Fibroblast of lung (primary cell): Measurements from ENCODE around the gene PSG2. TPM values are rescaled to one million over a fixed set of nuclear protein-coding genes. Genes with fewer than 3 reads are reported as not detected.
A peak's percentile ranks its signal among the peaks of the same experiment; 100 is the strongest.
"Not testable (repeated sequence)": the region's sequence is repeated elsewhere in the genome, so short reads cannot be mapped to it uniquely, and the experiment has no call there.

ENCODE experiments used
- DNase-seq, 2 donors: peaks; one replicate each; pipeline versions ENCODE4 v3.0.0 to v3.0.0-alpha.2; 2010; ENCODE audit warnings: low read depth in 2 of 2
- H2AFZ ChIP-seq: 2 replicates; pipeline ENCODE4 v1.5.1; 2012; ENCODE audit warnings: low read length, control low read depth, inconsistent platforms
- H3K27ac ChIP-seq: 2 replicates; pipeline ENCODE4 v1.5.1; 2011; ENCODE audit warnings: low read length, control low read depth; ENCODE audit not compliant: insufficient read depth
- H3K27me3 ChIP-seq: 2 replicates; pipeline ENCODE4 v1.5.1; 2011; ENCODE audit warnings: mild to moderate bottlenecking, low read length; ENCODE audit not compliant: control insufficient read depth, insufficient read depth
- H3K36me3 ChIP-seq: 2 replicates; pipeline ENCODE4 v1.5.1; 2011; ENCODE audit warnings: low read length; ENCODE audit not compliant: control insufficient read depth, insufficient read depth
- H3K4me1 ChIP-seq: 2 replicates; pipeline ENCODE4 v1.5.1; 2011; ENCODE audit warnings: low read length; ENCODE audit not compliant: control insufficient read depth, insufficient read depth; ENCODE audit errors: extremely low read depth
- H3K4me2 ChIP-seq: 2 replicates; pipeline ENCODE4 v1.5.1; 2011; ENCODE audit warnings: low read length, control low read depth; ENCODE audit not compliant: insufficient read depth; ENCODE audit errors: extremely low read depth
- H3K4me3 ChIP-seq, 4 experiments: fragments of 200-600 bp in 1 of 4; sonication (generic) in 1 of 4; replicated peaks in 1 of 4; 2 replicates each; pipeline ENCODE4 v1.5.1; 2011 to 2016; ENCODE audit warnings: low read length in 4 of 4, low read depth in 3 of 4, mild to moderate bottlenecking in 3 of 4, control low read depth in 2 of 4, inconsistent platforms in 1 of 4, mixed read lengths in 1 of 4; ENCODE audit not compliant: insufficient read depth in 1 of 4; ENCODE audit errors: control extremely low read depth in 1 of 4
- H3K79me2 ChIP-seq: 2 replicates; pipeline ENCODE4 v1.5.1; 2012; ENCODE audit warnings: mild to moderate bottlenecking, low read length, inconsistent platforms; ENCODE audit not compliant: control insufficient read depth, insufficient read depth
- H3K9ac ChIP-seq: 2 replicates; pipeline ENCODE4 v1.5.1; 2011; ENCODE audit warnings: mild to moderate bottlenecking, low read length, control low read depth; ENCODE audit not compliant: insufficient read depth
- H3K9me3 ChIP-seq: 2 replicates; pipeline ENCODE4 v1.5.1; 2012; ENCODE audit warnings: low read depth, low read length; ENCODE audit not compliant: control insufficient read depth, insufficient read depth
- H4K20me1 ChIP-seq: 2 replicates; pipeline ENCODE4 v1.5.1; 2011; ENCODE audit warnings: low read length; ENCODE audit not compliant: control insufficient read depth, insufficient read depth; ENCODE audit errors: extremely low read depth
- CTCF ChIP-seq, 2 donors: IDR thresholded peaks in 1 of 2; conservative IDR thresholded peaks in 1 of 2; 1 replicate in 1 of 2; 2 replicates in 1 of 2; pipeline ENCODE4 v1.5.1; 2011 to 2012; ENCODE audit warnings: low read length in 2 of 2, control low read depth in 1 of 2, inconsistent platforms in 1 of 2, low read depth in 1 of 2, mild to moderate bottlenecking in 1 of 2
- EZH2 ChIP-seq: IDR thresholded peaks from 2 replicates; pipeline ENCODE4 v1.5.1; 2012; ENCODE audit warnings: low read length, control low read depth, mild to moderate bottlenecking; ENCODE audit errors: missing control alignments
- polyA plus RNA-seq, 2 donors: library from polyadenylated mRNA; depleted of rRNA in 1 of 2; stranded (reverse) in 1 of 2; unstranded in 1 of 2; fragments of >200 nt; gene quantifications; 2 replicates each; pipeline ENCODE4 v1.2.1, GENCODE V29; 2011 to 2012; ENCODE audit warnings: missing spikeins in 1 of 2
- total RNA-seq: library from RNA; depleted of rRNA; stranded (reverse); fragments of >200 nt; gene quantifications from 2 replicates; pipeline ENCODE4 v1.2.1, GENCODE V29; 2014

PSG2 gene
- total and polyA plus RNA-seq, 2 donors (not counting 1 experiment from before 2014, with no cell fraction given): 2.1 TPM; not detected in 1

DNA sequence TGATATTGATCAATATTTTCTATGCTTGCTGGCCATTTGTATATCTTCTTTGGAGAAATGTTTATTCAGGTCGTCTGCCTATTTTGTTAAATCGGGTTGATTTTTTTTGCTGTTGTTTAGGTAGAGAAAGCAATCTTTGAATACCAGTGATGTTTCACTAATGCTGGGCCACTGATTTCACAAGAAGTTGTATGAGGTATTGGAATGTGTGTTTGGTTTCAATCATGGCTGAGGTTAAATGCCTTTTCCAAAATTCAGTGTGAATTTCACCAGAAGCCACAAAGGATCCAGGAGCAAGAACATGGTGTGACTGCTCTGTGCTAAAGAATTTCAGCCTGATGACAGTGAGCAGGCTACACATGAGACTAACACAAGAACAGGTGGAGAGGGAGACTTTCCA is 32.1 kb upstream of the PSG2 start:
- not testable (repeated sequence) for H3K9ac ChIP-seq, H3K79me2 ChIP-seq, H2AFZ ChIP-seq, H4K20me1 ChIP-seq, H3K27ac ChIP-seq, H3K9me3 ChIP-seq, H3K27me3 ChIP-seq, H3K4me3 ChIP-seq, H3K4me1 ChIP-seq, H3K36me3 ChIP-seq, H3K4me2 ChIP-seq
- DNase-seq: peak in 1 of 2 donors; percentile 10

- not testable (repeated sequence) for DNase-seq, H4K20me1 ChIP-seq, H3K4me2 ChIP-seq, H3K79me2 ChIP-seq, H3K9me3 ChIP-seq, H2AFZ ChIP-seq, H3K36me3 ChIP-seq, H3K4me1 ChIP-seq, H3K4me3 ChIP-seq, H3K27me3 ChIP-seq, H3K27ac ChIP-seq, H3K9ac ChIP-seq
Observed at GRCh38 chr19:43107401-43107800, 24.9 kb upstream of the PSG2 start.

- DNase-seq: peak in 1 of 2 donors; percentile 34
- no peaks in the 10 kb centered on the region for H3K79me2 ChIP-seq
- TF ChIP-seq CTCF (conservative IDR thresholded peaks at IDR 0.05 in 1 of 2, IDR thresholded peaks at IDR 0.05 in 1 of 2; ENCODE audit: low read depth in 1 of 2, low read length in 2 of 2) (no peak), EZH2 (no peak)
- no peaks in the 10 kb centered on the region for H3K27me3 ChIP-seq
- H3K4me2 ChIP-seq: no peak overlapping the region
- no peak overlapping the region for H3K4me3 ChIP-seq
- no peak overlapping the region for H3K9ac ChIP-seq
- H3K4me1 ChIP-seq: peaks cover 2% of the 10 kb centered on the region
- H2AFZ ChIP-seq: no peak overlapping the region
- H3K27ac ChIP-seq: no peak overlapping the region
- no peaks in the 10 kb centered on the region for H3K9me3 ChIP-seq
- H4K20me1 ChIP-seq: no peaks in the 10 kb centered on the region
- no peaks in the 10 kb centered on the region for H3K36me3 ChIP-seq
Observed at GRCh38 chr19:43105496-43105895, 23.0 kb upstream of the PSG2 start.

DNA sequence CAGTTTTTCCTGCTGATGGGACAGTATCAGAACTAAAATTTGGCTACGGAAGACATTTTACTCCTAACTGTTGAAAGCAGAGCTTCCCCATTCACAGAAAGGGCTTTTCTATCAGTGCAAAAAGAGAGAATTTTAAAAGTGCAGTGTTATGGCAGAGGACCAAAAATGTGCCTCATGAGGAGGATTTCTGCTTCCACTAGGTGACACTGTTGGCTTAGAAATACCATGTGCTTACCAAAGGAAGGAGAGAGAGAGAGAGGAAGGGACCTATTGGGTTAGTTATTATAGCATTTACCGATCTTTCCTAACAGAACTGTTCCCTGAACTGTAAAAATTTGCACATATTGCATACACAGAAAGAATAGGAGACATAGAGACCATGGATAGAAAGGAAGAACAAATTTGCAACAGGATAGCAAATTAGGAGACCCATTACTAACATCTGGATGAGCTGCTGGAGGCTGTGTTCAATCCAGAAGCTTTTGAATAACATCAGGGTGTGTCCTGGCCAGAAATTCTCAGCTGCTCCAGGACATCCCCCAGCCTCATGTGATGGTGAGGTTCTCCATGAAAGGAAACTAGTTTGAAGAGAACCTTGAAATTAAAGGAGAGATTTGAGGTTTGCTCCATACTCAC is 21.8 kb upstream of the PSG2 start:
- not testable (repeated sequence) for H2AFZ ChIP-seq, H3K27ac ChIP-seq

More for the DNA sequence above, 21.8 kb upstream of the PSG2 start:
- not testable (repeated sequence) for H4K20me1 ChIP-seq, H3K4me2 ChIP-seq, H3K36me3 ChIP-seq, H3K9ac ChIP-seq, H3K4me1 ChIP-seq, H3K79me2 ChIP-seq, H3K4me3 ChIP-seq, H3K9me3 ChIP-seq, H3K27me3 ChIP-seq
- DNase-seq: peak; percentile 55 to 56
- peak; percentile 49 to 62 for TF ChIP-seq CTCF (conservative IDR thresholded peaks at IDR 0.05 in 1 of 2, IDR thresholded peaks at IDR 0.05 in 1 of 2; ENCODE audit: low read depth in 1 of 2, low read length in 2 of 2)
